ENCODE data around the gene CSRP1. TPM values are rescaled to one million over a fixed set of nuclear protein-coding genes. Genes with fewer than 3 reads are reported as not detected.

The CSRP1 gene
- polyA plus RNA-seq, 2 of the 4 experiments (the other 2 are of a cell fraction) = 277 to 655 TPM

GRCh38 chr1:201554190-201554600, 47.3 kb upstream of the CSRP1 start:
- Histone ChIP-seq H3K27ac (no peak overlapping the region), H3K4me2 (no peak overlapping the region), H3K9me3 (no peaks in the 10 kb centered on the region), H3K4me1 (peaks cover 11% of the 10 kb centered on the region), H3K4me3 (no peak overlapping the region)
- POLR2A ChIA-PET = no interaction called here
- CTCF ChIA-PET = interaction anchor here (1.5 to 1.8 kb wide), 2 partner anchors 72 to 150 kb away, joined by 5 to 15 read pairs; no protein-coding TSS in a partner anchor
- no peak for FAIRE-seq
- DNase-seq (ENCODE audit: low read depth in 1 of 2, low spot score in 1 of 2) = no peak
- ATAC-seq = no peak
- WGBS (ENCODE audit: missing lambda C conversion rate) = 75% methylated on average over 10 of the region's 10 CpGs
- TF ChIP-seq REST (IDR thresholded peaks at IDR 0.05) (no peak), TP53 (CRISPR knock-in tag; IDR thresholded peaks at IDR 0.05) (no peak), CTCF (IDR thresholded peaks at IDR 0.05) (no peak), JUN (IDR thresholded peaks at IDR 0.05) (no peak), ATOH8 (CRISPR knock-in tag; IDR thresholded peaks at IDR 0.05; ENCODE audit: low read depth) (no peak)

GRCh38 chr1:201553496-201554189, 46.7 kb upstream of the CSRP1 start:
- H3K4me1 ChIP-seq = peaks cover 11% of the 10 kb centered on the region
- CTCF ChIA-PET = interaction anchor here (0.6 to 1.8 kb wide), 3 partner anchors 72 to 160 kb away, joined by 3 to 15 read pairs (median 5); no protein-coding TSS in a partner anchor

More at GRCh38 chr1:201553496-201554189, 46.7 kb upstream of the CSRP1 start:
- WGBS (ENCODE audit: missing lambda C conversion rate) = 93% methylated on average over 8 of the region's 8 CpGs
- FAIRE-seq (no peak), ATAC-seq (no peak), DNase-seq (ENCODE audit: low read depth in 1 of 2, low spot score in 1 of 2) (no peak)
- Histone ChIP-seq H3K9me3 (no peaks in the 10 kb centered on the region), H3K4me3 (no peak overlapping the region), H3K4me2 (no peak overlapping the region), H3K27ac (peak overlapping the region in 1 of 2 experiments; percentile 86; a peak in 3 of 6 replicates)
- TF ChIP-seq HES2 (IDR thresholded peaks at IDR 0.05) = no peak
- no peak for TF ChIP-seq FOSB (CRISPR knock-in tag; IDR thresholded peaks at IDR 0.05)
- TF ChIP-seq FOSL2 (IDR thresholded peaks at IDR 0.05) = no peak
- no peak for TF ChIP-seq FOSL2 (CRISPR knock-in tag; IDR thresholded peaks at IDR 0.05)
- TF ChIP-seq SREBF2 (IDR thresholded peaks at IDR 0.05) = no peak
- no peak for TF ChIP-seq HOXB5 (CRISPR knock-in tag; IDR thresholded peaks at IDR 0.05)
- TF ChIP-seq ZNF302 (CRISPR knock-in tag; IDR thresholded peaks at IDR 0.05) = no peak
- TF ChIP-seq MAZ (IDR thresholded peaks at IDR 0.05; ENCODE audit: borderline replicate concordance, low read depth, low read length) = no peak
- TF ChIP-seq HDAC2 (IDR thresholded peaks at IDR 0.05) = no peak
- TF ChIP-seq RNF2 (IDR thresholded peaks at IDR 0.05; ENCODE audit: borderline replicate concordance, low read depth) = no peak
- no peak for TF ChIP-seq HOXA7 (CRISPR knock-in tag; IDR thresholded peaks at IDR 0.05)
- no peak for TF ChIP-seq PHF8 (IDR thresholded peaks at IDR 0.05; ENCODE audit: borderline replicate concordance, low read depth)
- TF ChIP-seq POLR2AphosphoS2 (conservative IDR thresholded peaks at IDR 0.05; ENCODE audit: low read length) = no peak
- TF ChIP-seq CBX2 (IDR thresholded peaks at IDR 0.05; ENCODE audit: borderline replicate concordance, low read depth) = no peak
- TF ChIP-seq PBX3 (IDR thresholded peaks at IDR 0.05) = no peak
- POLR2A ChIA-PET = no interaction called here
